Vagina (tissue), 2 donors: Measurements from ENCODE around the gene EPHA1. TPM values are rescaled to one million over a fixed set of nuclear protein-coding genes. Genes with fewer than 3 reads are reported as not detected.

Experiments
- DNase-seq, 2 donors: peaks; one replicate each; pipeline ENCODE4 v3.0.0-alpha.2; 2017; ENCODE audit errors: extremely low spot score in 2 of 2
- H3K27ac ChIP-seq: fragments of 200-600 bp; sonication (generic); one replicate; pipeline ENCODE4 v1.5.1; 2019
- H3K27me3 ChIP-seq: fragments of 200-600 bp; sonication (generic); one replicate; pipeline ENCODE4 v1.5.1; 2019
- H3K36me3 ChIP-seq, 2 donors: fragments of 200-600 bp; sonication (generic); one replicate each; pipeline ENCODE4 v1.5.1; 2017 to 2019
- H3K4me1 ChIP-seq: fragments of 200-600 bp; sonication (generic); one replicate; pipeline ENCODE4 v1.5.1; 2019
- H3K4me3 ChIP-seq, 2 donors: fragments of 200-600 bp; sonication (generic); 1 replicate in 1 of 2; 2 replicates in 1 of 2; pipeline ENCODE4 v1.5.1; 2016 to 2019
- H3K9me3 ChIP-seq: fragments of 200-600 bp; sonication (generic); one replicate; pipeline ENCODE4 v1.5.1; 2019
- CTCF ChIP-seq, 3 experiments: fragments of 450-650 bp in 2 of 3; fragments of 200-600 bp in 1 of 3; sonication (generic) in 1 of 3; IDR thresholded peaks; one replicate each; pipeline ENCODE4 v1.5.1; 2017 to 2019; ENCODE audit warnings: antibody characterized with exemption in 3 of 3, mild to moderate bottlenecking in 2 of 3, moderate library complexity in 2 of 3
- POLR2A ChIP-seq, 2 donors: fragments of 450-650 bp; IDR thresholded peaks; one replicate each; pipeline ENCODE4 v1.6.1; 2017; ENCODE audit warnings: antibody characterized with exemption in 2 of 2, mild to moderate bottlenecking in 2 of 2, moderate library complexity in 2 of 2
- POLR2AphosphoS5 ChIP-seq, 2 donors: sonication (generic); formaldehyde crosslinking; IDR thresholded peaks; one replicate each; pipeline ENCODE4 v1.9.0; 2017; ENCODE audit warnings: antibody characterized with exemption in 2 of 2, mild to moderate bottlenecking in 2 of 2, low read depth in 1 of 2; ENCODE audit not compliant: insufficient read depth in 1 of 2
- intact Hi-C: fragments of 100-400 bp; cut with DNase I; formaldehyde crosslinking; loops from one replicate; pipeline ENCODE4 v1.15.1; 2023
- total RNA-seq: library from RNA; depleted of rRNA; stranded (reverse); fragments of >200 nt; gene quantifications from one replicate; pipeline ENCODE4 v1.2.3, GENCODE V29; 2016

Gene EPHA1
- total RNA-seq, 1 donor from 2014 or later: 51.3 TPM

DNA sequence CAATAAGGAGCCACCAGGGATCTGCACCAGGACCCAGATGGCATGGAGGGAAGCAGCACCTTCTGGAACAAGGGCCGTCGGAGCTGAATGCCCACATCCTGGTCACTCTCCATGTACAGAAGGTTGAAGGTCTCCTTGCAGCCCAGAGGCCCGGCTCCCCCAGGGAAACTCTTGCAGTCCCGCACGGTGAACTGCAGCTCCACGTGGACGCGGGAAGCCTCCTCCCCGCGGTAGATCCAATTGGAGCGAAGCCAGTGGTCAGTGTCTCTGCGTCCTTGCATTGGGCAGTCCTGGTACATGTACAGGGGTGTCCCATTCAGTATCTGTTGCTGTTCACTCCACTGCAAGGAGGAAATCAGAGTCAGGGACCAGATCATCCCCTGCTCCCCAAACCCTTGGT lies 7.4 kb downstream of the EPHA1 start:
- no peaks in the 10 kb centered on the region for H3K36me3 ChIP-seq
- no peaks in the 10 kb centered on the region for H3K4me1 ChIP-seq
- no peaks in the 10 kb centered on the region for H3K9me3 ChIP-seq
- no peaks in the 10 kb centered on the region for H3K27me3 ChIP-seq
- TF ChIP-seq POLR2A (IDR thresholded peaks at IDR 0.05): no peak
- TF ChIP-seq POLR2AphosphoS5 (IDR thresholded peaks at IDR 0.05; ENCODE audit: insufficient read depth in 1 of 2, low read depth in 1 of 2): no peak
- TF ChIP-seq CTCF (IDR thresholded peaks at IDR 0.05): no peak
- H3K27ac ChIP-seq: no peak overlapping the region
- H3K4me3 ChIP-seq: no peak overlapping the region
- DNase-seq: no peak
- intact Hi-C loops: no loop called here

- TF ChIP-seq CTCF (IDR thresholded peaks at IDR 0.05) (no peak), POLR2A (IDR thresholded peaks at IDR 0.05) (no peak), POLR2AphosphoS5 (IDR thresholded peaks at IDR 0.05; ENCODE audit: insufficient read depth in 1 of 2, low read depth in 1 of 2) (no peak)
- H3K9me3 ChIP-seq: no peaks in the 10 kb centered on the region
- H3K27ac ChIP-seq: no peak overlapping the region
- intact Hi-C loops: no loop called here
- no peak for DNase-seq
- H3K4me3 ChIP-seq: no peak overlapping the region
- no peaks in the 10 kb centered on the region for H3K36me3 ChIP-seq
- H3K4me1 ChIP-seq: no peaks in the 10 kb centered on the region
- H3K27me3 ChIP-seq: no peaks in the 10 kb centered on the region
These were observed 9.0 kb downstream of the EPHA1 start for GRCh38 chr7:143399642-143400041.

- intact Hi-C loops: no loop called here
- H3K4me1 ChIP-seq: no peaks in the 10 kb centered on the region
- no peaks in the 10 kb centered on the region for H3K27me3 ChIP-seq
- no peaks in the 10 kb centered on the region for H3K36me3 ChIP-seq
- DNase-seq: no peak
- H3K4me3 ChIP-seq: no peak overlapping the region
- TF ChIP-seq POLR2AphosphoS5 (IDR thresholded peaks at IDR 0.05; ENCODE audit: insufficient read depth in 1 of 2, low read depth in 1 of 2): no peak
- no peaks in the 10 kb centered on the region for H3K9me3 ChIP-seq
- no peak overlapping the region for H3K27ac ChIP-seq
These were observed 9.5 kb downstream of the EPHA1 start for GRCh38 chr7:143399151-143399550.

DNA sequence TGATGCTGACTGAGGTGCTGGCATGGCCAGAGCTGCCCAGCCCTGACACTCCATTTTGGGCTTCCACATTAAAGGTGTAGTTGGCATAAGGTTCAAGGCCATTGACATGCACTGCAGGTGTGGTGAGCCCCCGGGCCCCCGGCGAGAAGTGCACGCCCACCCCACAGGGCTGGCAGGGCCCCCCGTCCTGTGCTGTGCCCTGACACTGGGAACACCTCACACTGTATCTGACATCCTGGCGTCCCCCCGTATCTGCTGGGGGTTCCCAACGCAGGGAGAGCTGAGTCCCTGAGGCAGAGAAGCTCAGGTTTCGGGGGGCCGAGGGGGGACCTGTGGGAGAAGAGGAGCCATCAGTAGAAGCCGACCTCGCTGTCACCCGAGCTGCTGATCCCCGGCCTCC lies 10.0 kb downstream of the EPHA1 start:
- H3K36me3 ChIP-seq: no peaks in the 10 kb centered on the region
- no peak for DNase-seq
- no peaks in the 10 kb centered on the region for H3K4me1 ChIP-seq
- H3K4me3 ChIP-seq: no peak overlapping the region
- no peaks in the 10 kb centered on the region for H3K27me3 ChIP-seq
- no peak overlapping the region for H3K27ac ChIP-seq
- H3K9me3 ChIP-seq: no peaks in the 10 kb centered on the region
- intact Hi-C loops: no loop called here
- no peak for TF ChIP-seq POLR2AphosphoS5 (IDR thresholded peaks at IDR 0.05; ENCODE audit: insufficient read depth in 1 of 2, low read depth in 1 of 2)
- no peak for TF ChIP-seq CTCF (IDR thresholded peaks at IDR 0.05)
- TF ChIP-seq POLR2A (IDR thresholded peaks at IDR 0.05): no peak

DNA sequence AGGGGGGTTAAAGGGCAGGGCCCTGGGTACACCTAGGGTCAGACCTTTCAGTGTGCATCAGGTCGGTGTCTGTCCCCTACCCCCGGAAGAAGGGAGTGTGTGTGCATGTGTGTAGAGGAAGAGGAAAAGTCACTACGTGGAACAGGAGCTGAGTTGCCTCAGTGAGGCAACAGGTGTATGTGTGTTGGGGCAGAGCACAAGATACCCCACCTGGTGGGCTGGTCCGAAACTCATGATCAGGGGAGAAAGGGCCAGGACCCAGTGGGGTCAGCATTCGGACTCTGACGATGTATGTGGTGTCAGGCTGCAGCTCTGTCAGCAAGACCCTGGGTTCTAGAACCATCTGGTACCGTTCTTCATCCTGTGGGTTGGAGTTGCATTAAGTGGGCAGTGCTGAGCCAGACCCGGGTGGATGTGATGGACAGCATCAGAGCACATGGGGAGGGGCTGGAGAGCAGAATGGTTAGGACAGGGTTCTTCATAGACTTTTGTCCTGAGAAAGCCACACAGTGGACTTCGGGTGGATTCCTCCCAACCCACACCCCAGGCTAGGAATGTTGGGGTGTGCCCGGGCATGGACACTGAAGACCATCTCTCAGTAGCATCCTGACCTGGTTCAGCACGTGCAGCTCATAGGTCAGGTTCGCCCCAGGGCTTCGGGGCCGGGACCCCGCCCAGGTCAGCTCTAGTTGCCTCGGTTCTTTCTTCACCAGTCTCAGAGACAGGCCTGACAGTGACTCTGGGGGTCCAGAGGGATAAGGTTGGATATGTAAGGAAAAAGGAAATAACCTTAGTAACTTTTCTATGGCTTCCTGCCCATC lies 10.7 kb downstream of the EPHA1 start:
- no peaks in the 10 kb centered on the region for H3K9me3 ChIP-seq
- intact Hi-C loops: no loop called here
- H3K4me1 ChIP-seq: peaks cover 3% of the 10 kb centered on the region
- H3K4me3 ChIP-seq: no peak overlapping the region
- H3K27me3 ChIP-seq: no peaks in the 10 kb centered on the region
- no peaks in the 10 kb centered on the region for H3K36me3 ChIP-seq
- TF ChIP-seq POLR2A (IDR thresholded peaks at IDR 0.05): no peak
- TF ChIP-seq CTCF (IDR thresholded peaks at IDR 0.05): no peak
- DNase-seq: no peak
- no peak overlapping the region for H3K27ac ChIP-seq
